Stimulated activated CD8-positive, alpha-beta memory T cell treated with anti-CD3 and anti-CD28 coated beads, Interleukin-7, amount 100 ng/mL, for 48 hours (primary cell): ENCODE measurements around the gene LRRC14B.

Experiments used
- DNase-seq, 2 donors: peaks; one replicate each; pipeline ENCODE4 v3.0.0-alpha.2; 2020; ENCODE audit warnings: low read depth in 1 of 2; ENCODE audit errors: extremely low read depth in 1 of 2

Gene LRRC14B

DNA sequence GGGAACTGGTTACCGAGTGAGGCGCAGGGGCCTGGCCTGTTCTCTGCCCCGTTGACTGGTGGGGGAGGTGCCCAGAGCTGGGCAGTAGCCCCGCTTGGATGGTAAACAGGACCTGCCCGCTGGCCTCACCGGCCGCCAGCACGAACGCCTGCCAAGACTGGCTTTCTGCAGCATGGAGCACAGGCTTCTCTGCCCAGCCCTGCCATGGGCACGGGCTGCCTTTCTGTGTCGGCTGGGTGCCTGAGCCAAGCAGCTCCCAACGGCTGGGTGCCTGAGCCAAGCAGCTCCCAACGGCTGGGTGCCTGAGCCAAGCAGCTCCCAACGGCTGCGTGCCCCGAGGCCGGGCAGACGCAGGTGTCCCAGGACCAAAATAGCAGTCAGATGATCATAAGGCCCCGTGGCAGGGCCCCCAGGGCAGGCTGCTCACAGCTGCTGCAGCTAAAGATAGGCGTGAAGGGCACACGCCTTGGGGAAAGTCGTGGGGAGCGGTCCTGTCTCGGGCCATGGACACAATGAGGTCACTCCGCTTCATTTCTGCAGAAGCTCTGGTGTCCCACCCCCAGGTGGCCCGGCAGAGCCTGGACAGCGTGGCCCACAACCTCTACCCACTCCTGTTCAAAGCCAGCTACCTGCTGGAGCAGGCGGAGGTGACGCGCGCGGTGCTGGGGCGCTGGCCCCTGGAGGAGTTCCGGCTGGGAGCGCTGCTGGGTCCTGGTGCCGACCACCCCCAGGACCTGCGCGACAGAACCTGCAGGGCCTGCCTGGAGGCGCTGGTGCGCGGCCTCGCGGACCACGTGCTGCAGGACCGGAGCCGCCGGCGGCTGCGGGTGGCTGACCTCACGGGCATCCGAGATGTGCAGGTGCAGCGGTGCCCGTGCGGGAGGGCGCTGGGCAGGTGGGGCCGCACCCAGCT lies at the start of gene LRRC14B:
TSS of gene LRRC14B (plus strand) at position 460 of the 913 bp plus-strand sequence. CDS start at position 504, 44 bp downstream.
- no peak for DNase-seq

DNA sequence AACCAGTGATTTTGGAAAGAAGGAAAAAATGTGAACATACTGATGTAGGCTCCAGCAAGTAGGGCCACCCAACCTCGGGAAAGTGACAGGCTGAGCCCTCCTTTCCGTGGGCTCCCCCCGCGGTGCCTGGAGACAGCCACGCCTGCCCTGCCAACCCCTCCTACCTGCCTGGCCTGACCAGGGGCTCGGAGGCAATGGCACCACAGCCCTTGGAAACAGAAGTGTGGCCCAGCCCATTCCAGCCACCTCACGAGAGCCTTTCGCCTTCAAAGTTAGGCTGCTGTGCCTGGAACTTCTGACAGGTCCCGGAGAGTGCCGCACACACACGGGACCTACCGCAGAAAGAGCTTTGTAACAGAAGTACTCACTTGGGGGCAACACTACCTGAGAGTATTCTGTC lies 49.5 kb upstream of the LRRC14B start:
- no peak for DNase-seq

DNA sequence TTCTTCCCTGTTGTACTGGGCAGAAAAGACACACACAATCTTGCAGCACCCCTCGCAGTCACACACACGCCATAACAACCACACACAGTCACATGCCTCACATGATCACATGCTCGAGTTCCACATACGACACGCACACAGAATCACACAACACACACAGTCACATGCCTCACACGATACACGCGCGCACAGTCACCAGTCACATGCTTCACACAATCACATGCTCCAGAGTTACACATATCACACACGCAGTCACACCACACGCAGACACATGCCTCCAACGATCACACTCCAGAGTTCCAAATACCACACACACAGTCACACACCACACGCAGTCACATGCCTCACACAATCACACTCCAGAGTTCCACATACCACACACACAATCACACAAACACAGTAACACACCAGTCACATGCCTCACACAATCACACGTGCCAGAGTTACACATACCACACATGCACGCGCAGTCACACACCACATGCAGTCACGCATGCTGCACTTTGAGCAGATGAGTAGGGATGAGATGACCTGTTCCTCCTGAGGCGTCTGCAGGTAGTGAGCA lies 49.0 kb upstream of the LRRC14B start:
- DNase-seq: no peak

DNA sequence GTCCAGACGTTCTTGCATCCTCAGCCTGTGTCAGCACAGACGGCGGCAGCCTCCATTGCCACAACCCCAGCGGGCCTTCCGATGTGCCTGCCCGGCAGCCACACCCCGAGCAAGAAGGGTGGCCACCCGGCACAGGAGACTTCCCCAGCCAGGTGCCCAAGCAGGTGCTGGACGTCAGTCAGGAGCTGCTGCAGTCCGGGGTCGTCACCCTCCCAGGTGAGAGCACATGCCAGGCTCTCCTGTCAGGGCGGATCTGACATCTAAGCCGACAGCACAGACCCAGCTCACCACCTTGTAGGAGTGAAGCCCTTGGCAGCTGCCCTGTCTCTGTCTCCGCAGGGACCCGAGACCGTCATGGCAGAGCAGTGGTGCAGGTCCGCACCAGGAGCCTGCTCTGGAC lies 48.3 kb upstream of the LRRC14B start:
- DNase-seq: no peak

DNA sequence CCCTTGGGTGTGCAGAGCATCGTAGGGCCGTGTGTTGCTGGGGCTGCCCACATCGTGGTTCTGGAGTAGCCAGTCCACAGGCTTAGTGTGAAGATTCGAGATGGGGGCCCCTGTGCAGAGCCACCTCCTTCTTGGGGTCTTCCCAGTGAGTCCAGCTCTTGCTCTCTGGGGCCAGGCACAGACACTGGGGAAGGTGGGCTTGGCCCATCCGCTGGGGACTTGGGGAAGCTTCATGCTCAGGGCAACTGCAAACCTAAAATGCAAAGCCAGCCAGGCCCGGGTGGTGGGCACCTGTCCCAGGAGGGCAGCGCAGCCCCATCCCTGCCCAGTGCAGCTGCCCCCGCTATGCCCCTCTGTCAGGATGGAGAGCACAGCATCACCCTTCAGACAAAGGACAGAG lies 46.4 kb upstream of the LRRC14B start:
- DNase-seq: no peak

DNA sequence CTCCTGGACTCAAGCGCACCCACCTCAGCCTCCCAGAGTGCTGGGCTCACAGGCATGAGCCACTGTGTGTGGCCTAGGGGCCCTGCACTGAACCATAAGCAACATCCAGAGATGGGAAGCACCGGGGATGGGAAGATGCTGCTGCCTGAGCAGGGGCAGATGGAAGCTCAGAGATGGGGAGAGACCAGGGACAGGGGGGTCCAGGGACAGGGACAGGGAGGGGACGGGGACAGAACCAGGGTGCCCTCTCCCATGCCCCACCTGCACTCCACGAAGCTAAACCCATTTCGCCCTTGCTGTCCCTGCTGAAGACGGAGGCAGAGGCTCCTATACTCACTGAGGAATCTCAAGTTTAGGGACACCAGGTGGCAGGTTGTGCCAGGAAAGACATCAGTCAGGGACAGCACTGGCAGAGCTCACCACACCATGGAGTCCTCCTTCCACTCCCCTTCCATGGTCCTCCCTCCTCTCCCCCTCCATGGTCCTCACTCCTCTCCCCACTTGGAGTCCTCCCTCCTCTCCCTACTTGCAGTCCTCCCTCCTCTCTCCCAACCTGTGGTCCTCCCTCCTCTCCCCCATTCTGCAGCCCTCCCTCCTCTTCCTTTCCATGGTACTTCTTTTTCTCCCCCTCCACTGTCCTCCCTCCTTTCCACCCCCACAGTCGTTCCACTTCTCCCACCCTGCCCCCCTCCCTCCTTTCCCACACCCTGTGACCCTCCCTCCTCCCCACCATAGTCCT lies 45.5 kb upstream of the LRRC14B start:
- no peak for DNase-seq

DNA sequence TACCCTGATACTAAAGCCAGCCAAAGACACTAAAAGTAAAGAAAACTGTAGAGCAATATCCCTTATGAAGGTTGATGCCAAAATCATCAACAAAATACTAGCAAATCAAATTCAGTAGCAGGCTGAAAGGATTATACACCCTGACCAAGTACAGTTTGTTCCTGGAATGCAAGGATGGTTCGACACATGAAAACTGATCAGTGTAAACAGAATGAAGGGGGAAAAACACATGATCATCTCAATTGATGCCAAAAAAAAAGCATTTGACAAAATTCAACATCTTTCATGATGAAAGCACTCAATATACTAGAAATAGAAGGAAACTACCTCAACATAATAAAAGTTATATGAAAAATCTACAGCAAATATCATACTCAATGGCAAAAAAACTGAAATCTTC lies 43.5 kb upstream of the LRRC14B start:
- no peak for DNase-seq

DNA sequence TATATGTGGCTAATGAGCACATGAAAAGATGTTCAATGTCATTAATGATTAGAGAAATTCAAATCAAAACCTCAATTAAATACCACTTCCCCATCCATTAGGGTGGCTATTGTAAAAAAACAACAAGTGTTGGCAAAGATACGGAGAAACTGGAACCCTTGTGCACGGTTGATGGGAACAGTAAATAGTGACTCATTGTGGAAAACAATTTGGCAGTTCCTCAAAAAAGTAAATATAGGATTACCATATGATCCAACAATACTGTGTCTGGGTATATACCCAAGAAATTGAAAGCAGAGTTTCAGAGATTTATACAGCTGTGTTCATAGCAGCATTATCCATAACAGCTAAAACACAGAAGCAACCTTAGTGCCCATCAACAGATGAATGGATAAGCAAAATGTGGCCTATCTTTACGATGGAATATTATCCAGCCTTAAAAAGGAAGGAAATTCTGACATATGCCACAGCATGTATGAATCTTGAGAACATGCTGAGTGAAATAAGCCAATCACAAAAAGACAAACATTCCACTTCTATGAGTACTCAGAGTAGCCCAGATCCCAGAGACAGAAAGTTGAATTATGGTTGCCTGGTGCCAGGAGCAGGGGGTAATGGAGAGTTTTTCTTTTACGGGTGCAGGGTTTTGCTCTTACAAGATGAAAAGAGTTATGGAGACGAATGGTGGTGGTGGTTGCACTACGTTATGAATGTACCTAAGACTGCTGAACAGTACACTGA lies 41.4 kb upstream of the LRRC14B start:
- DNase-seq: no peak

DNA sequence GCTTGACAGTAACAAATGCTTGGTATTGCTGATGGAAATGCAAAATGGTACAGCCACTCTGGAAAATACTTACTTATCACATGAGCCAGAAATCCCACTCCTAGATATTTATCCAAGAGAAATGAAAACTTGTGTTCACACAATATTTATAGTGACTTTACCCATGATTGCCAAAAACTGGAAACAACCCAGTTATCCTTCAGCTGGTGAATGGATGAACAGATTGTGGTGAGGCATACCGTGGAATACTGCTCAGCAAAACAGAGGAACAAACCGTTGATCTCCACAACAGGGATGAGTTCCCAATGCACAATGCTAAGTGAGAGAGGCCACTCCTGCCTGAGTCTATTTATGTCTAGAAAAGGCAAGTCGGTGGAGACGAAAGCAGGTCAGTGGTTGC lies 40.5 kb upstream of the LRRC14B start:
- no peak for DNase-seq

DNA sequence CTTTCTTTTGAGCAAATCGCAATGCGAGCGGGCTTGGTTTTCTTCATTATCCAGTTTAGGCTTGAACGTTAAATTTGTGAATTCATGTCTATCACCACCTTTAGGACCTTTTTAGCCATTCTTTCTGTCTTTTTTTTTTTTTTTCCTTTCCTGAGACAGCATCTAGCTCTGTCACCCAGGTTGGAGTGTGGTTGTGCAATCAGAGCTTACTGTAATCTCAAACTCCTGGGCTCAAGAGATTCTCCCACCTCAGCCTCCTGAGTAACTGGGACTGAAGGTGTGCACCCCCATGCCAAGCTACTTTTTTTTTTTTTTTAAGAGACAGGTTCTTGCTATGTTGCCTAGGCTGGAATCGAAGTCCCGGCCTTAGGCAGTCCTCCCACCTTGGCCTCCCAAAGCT lies 39.2 kb upstream of the LRRC14B start:
- no peak for DNase-seq

DNA sequence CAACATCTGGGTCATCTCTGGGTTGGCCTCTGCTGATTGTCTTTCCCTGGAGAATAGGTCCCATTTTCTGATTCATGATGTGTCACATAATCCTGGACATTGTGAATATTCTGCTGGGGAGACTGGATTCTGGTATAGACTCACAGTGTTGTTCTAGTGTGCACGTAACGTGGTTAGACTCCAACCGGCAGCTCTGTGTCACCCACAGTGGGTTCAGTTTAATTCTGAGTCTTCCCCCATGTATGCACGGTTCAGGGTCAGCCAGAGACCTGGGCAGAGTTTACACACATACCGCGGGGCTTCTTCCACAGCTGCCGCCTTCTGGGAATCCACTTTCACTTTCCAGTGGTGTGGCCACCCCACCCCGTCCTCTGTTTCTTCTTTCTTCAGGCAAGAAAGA lies 38.0 kb upstream of the LRRC14B start:
- DNase-seq: no peak

DNA sequence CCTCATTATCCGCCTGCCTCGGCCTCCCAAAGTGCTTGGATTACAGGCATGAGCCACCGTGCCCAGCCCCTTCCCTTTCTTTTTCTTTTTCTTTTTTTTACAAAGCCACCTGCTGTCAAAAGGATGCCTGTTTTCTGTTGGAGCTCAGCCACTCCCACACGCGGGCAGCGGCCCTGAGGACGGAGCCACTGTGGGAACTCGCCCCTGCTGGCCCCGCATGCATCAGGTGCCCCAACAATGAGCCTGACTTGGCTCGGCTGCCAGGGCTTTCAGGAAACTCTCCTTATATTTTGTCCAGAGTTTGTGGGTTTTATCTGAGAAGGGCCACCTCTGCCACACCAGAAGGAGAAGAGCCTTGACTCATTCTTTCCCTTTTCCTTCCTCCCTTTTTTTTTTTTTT lies 37.1 kb upstream of the LRRC14B start:
- no peak for DNase-seq

DNA sequence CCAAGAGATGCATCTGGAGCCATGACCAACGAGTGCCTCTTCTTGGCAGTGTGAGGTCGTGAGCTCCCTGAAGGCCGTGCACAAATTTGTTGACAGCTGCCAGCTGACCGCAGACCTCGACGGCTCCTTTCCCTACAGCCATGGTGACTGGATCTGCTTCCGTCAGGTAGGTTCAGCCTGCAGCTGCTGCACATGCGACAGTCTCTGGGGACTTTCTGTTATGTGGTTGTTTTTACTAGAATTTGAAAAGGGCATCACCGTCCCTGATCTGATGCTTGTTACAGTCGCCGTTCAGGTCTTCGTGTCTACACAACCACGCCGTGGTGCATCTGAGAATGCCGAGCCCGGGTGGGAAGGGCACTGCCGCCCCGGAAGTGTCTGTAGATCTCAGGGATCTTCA lies 36.5 kb upstream of the LRRC14B start:
- DNase-seq: no peak

DNA sequence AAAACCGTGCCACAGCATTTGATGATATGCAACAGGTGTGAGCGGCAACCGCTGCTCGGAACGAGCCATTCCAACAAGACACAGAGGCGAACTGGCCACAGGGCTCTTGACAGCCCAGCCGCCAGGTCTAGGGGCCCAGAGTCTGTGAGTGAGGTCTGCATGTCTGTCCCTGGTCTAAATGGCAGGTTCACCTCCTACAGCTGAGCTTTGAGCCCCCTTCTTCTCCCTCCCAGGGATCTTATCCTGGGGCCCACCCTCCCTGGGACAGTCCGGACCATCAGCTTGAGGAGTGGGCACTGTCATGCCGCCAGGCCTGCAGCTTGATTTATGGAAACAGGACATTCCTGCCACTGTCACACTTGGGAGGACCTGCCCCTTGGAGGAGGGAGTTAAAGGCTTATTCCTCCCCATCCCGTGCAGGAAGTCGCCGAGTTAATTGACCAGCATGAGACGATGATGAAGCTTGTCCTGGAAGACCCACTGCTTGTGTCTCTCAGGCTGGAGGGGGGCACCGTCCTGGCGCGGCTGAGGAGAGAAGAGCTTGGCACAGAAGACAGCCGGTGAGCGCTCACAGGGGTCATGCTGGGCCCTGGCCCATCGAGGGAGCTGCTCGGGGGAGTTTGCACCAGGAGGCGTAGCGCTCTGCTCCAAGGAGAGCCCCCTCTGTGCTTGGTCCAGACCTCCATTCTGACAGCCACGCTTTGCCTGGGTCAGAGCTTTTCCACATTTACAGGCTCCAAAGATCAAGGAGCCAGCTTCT lies 35.5 kb upstream of the LRRC14B start:
- no peak for DNase-seq

DNA sequence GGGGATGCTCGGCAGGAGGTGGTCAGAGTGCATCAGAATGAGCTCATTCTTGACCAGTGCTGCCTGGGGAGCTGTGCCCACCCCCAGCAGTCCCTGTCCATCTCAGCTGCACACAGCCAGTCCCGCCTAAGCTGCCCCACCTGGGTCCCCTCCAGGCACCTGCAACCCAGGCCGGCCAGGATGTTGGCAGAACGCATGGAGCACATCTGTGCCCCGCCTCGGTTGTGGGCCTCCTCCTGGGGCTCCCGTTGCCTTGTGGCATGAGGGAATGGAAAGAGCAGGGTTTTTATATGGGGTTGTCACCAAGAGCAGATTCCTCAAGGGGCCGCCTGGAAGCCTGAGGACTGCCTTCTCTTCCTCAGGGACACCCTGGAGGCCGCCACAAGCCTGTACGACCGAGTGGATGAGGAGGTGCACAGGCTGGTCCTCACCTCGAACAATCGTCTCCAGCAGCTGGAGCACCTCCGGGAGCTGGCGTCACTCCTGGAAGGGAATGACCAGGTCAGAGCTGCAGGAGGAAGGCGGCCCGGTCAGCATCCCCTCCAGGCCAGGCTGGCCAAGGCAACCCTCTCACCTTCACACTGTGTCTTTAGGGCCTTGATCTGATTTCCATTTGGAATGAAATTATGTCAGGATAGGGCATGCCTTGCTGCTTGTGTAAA lies 34.8 kb upstream of the LRRC14B start:
- DNase-seq: no peak

DNA sequence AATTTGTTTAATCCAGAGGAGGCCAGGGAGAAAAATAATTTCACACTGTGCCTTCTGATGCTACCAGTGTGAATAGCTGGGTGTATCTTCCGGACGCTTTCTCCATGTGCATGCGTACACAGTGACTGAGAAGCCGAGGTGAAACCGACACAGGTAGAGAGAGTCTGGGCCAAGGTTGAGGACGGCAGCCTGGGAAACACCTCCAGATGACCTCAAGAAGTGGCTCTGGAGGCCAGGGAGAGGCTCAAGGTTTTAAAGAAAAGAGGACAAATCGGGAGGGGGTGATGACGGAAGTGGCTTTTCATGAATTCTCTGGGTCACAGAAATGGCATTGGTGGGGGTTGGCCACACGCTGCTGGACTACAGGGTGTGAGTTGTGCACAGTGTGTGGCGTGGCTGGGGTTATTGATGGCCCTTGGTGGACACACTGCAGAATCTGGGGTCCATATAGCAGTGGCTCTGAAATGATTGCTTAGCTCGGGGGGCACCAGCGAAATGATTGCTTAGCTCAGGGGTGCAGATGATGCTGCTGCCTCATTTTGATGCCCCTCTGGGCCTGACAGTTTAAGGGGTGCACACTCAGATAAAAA lies 34.1 kb upstream of the LRRC14B start:
- DNase-seq: no peak

DNA sequence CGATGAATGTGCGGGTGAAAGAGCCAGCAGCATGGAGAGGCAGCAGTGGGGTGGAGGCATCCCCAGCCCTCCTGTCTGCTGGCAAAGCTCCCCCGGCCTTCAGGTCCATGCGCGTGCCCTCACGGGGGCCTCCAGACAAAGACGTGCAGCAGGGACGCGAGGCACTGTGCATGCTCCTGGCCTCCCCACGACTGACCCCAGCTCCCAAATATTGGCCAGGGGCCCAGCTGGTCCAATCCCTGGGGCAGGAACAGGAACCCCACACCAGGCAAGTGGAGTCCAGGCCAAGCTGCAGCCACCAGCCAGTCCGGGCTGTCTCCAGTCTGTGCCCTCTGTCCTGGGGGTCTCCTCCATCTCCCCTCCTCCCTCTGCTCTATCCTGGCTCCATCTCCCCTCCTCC lies 33.5 kb upstream of the LRRC14B start:
- no peak for DNase-seq

DNA sequence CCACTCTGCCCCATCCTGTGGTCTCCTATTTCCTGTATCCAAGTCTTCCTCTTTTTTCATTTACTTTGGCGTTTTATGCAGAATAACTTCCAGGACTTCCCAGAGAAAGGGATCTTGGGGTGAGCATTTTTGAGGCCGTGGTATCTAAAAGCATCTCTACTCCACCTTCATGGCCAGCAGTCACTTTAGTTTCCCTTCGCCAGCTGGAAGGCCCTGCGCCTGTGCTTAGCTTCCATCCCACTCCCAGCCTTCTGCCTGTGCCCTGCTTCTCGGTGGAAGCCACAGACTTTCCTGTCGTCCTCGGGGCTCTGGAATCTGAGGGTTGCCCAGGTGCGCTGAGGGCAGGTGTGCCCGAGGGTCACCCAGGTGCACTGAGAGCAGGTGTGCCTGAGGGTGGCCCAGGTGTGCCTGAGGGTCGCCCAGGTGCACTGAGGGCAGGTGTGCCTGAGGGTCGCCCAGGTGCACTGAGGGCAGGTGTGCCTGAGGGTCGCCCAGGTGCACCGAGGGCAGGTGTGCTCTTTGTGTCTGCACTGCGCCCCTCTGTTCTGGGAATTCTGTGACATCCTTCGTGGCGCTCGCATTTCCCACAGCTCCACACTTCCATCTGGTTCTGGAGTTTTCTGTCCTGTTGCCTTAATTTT lies 32.4 kb upstream of the LRRC14B start:
- DNase-seq: no peak
